DMS114 treated with DMSO at 0.1 percent for 48 hours (cell line): ENCODE measurements around the gene SEMA3C.
A peak's percentile ranks its signal among the peaks of the same experiment; 100 is the strongest.

ENCODE experiments used
- DNase-seq: peaks from one replicate; lab custom pipeline; 2025; ENCODE audit not compliant: unreplicated experiment; lab: John Stamatoyannopoulos, UW

SEMA3C gene

GRCh38 chr7:80752954-80753690 lies 165.7 kb downstream of the SEMA3C start:
- DNase-seq = no peak

- DNase-seq = no peak
Measured at GRCh38 chr7:80749270-80749669, 169.6 kb downstream of the SEMA3C start.

GRCh38 chr7:80748363-80749042 lies 170.3 kb downstream of the SEMA3C start:
- DNase-seq = no peak

- peak; percentile 43 for DNase-seq
Measured at GRCh38 chr7:80740778-80741545, 177.9 kb downstream of the SEMA3C start.

GRCh38 chr7:80736371-80737125 lies 182.3 kb downstream of the SEMA3C start:
- DNase-seq = no peak

GRCh38 chr7:80735330-80735729 lies 183.5 kb downstream of the SEMA3C start:
- DNase-seq = no peak

GRCh38 chr7:80734011-80734410 lies 184.8 kb downstream of the SEMA3C start:
- DNase-seq = no peak

- DNase-seq = no peak
Measured at GRCh38 chr7:80733333-80733915, 185.4 kb downstream of the SEMA3C start.

GRCh38 chr7:80732630-80733029 lies 186.2 kb downstream of the SEMA3C start:
- no peak for DNase-seq

- DNase-seq = no peak
Measured at GRCh38 chr7:80731281-80731680, 187.6 kb downstream of the SEMA3C start.

GRCh38 chr7:80729591-80730320 lies 189.1 kb downstream of the SEMA3C start:
- no peak for DNase-seq

GRCh38 chr7:80726666-80727065 lies 192.2 kb downstream of the SEMA3C start:
- no peak for DNase-seq

GRCh38 chr7:80725181-80725611 lies 193.7 kb downstream of the SEMA3C start:
- no peak for DNase-seq

- DNase-seq = no peak
Measured at GRCh38 chr7:80724249-80724871, 194.5 kb downstream of the SEMA3C start.

GRCh38 chr7:80722616-80723195 lies 196.1 kb downstream of the SEMA3C start:
- no peak for DNase-seq

- DNase-seq = no peak
Measured at GRCh38 chr7:80721883-80722615, 196.8 kb downstream of the SEMA3C start.

- no peak for DNase-seq
Measured at GRCh38 chr7:80720146-80720545, 198.7 kb downstream of the SEMA3C start.

- no peak for DNase-seq
Measured at GRCh38 chr7:80719261-80719660, 199.6 kb downstream of the SEMA3C start.

- DNase-seq = no peak
Measured at GRCh38 chr7:80711531-80711930, 207.3 kb downstream of the SEMA3C start.
